Measurements from ENCODE around the gene ANK3.

DNA sequence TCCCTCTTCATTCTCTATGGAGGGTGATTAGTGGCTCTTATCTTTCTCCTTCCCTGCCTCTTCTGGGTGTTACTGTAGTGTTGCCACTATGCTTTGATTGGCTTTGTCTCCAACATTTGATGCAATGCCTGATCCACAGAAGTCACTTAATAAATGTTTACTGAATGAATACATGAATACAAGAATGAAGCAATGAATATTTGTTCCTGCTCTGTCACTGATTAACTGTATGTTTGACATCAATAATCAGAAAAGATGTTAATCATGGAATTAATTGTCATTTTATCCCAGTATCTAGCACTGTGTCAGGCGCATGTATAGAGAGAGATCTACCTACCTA is 4.3 kb downstream of the ANK3 start:
- TF ChIP-seq, protein P1, sequence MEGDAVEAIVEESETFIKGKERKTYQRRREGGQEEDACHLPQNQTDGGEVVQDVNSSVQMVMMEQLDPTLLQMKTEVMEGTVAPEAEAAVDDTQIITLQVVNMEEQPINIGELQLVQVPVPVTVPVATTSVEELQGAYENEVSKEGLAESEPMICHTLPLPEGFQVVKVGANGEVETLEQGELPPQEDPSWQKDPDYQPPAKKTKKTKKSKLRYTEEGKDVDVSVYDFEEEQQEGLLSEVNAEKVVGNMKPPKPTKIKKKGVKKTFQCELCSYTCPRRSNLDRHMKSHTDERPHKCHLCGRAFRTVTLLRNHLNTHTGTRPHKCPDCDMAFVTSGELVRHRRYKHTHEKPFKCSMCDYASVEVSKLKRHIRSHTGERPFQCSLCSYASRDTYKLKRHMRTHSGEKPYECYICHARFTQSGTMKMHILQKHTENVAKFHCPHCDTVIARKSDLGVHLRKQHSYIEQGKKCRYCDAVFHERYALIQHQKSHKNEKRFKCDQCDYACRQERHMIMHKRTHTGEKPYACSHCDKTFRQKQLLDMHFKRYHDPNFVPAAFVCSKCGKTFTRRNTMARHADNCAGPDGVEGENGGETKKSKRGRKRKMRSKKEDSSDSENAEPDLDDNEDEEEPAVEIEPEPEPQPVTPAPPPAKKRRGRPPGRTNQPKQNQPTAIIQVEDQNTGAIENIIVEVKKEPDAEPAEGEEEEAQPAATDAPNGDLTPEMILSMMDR (IDR thresholded peaks at IDR 0.05; ENCODE audit: low read depth, low read length): no peak
- no peak for TF ChIP-seq POLR2A (IDR thresholded peaks at IDR 0.05; ENCODE audit: extremely low read depth, insufficient read length)
- TF ChIP-seq, protein P2, sequence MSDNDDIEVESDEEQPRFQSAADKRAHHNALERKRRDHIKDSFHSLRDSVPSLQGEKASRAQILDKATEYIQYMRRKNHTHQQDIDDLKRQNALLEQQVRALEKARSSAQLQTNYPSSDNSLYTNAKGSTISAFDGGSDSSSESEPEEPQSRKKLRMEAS (IDR thresholded peaks at IDR 0.05; ENCODE audit: low read depth, low read length): no peak
